OCI-LY1 (cell line): ENCODE measurements around the gene LSAMP.

Experiments
- H2AFZ ChIP-seq: fragments of 200-600 bp; sonication (generic), shearing (Covaris generic); 2 replicates; pipeline ENCODE4 v1.6.0; 2014; ENCODE audit warnings: antibody characterized with exemption, mild to moderate bottlenecking, low read length
- H3F3A ChIP-seq: fragments of 200-600 bp; sonication (generic), shearing (Covaris generic); 2 replicates; pipeline ENCODE4 v1.6.0; 2014; ENCODE audit warnings: mild to moderate bottlenecking, antibody characterized with exemption, low read length, moderate library complexity; ENCODE audit not compliant: insufficient read depth
- H3K27ac ChIP-seq: fragments of 200-600 bp; sonication (generic); 2 replicates; pipeline ENCODE4 v1.5.1; 2014; ENCODE audit warnings: low read length, mixed run types, mild to moderate bottlenecking, low read depth; ENCODE audit not compliant: poor library complexity, severe bottlenecking
- H3K27me3 ChIP-seq: fragments of 200-600 bp; sonication (generic); 2 replicates; pipeline ENCODE4 v1.6.0; 2014; ENCODE audit warnings: antibody characterized with exemption, mild to moderate bottlenecking, low read length, moderate library complexity; ENCODE audit not compliant: insufficient read depth
- H3K36me3 ChIP-seq: fragments of 200-600 bp; sonication (generic); 2 replicates; pipeline ENCODE4 v1.6.1; 2014; ENCODE audit warnings: mild to moderate bottlenecking, antibody characterized with exemption, low read length, moderate library complexity, mixed read lengths; ENCODE audit not compliant: insufficient read depth
- H3K4me1 ChIP-seq: fragments of 200-600 bp; sonication (generic); 2 replicates; pipeline ENCODE4 v1.5.1; 2014; ENCODE audit warnings: mild to moderate bottlenecking, low read length, moderate library complexity; ENCODE audit not compliant: insufficient read depth, severe bottlenecking
- H3K4me2 ChIP-seq: fragments of 200-600 bp; sonication (generic), shearing (Covaris generic); 2 replicates; pipeline ENCODE4 v1.6.1; 2014; ENCODE audit warnings: low read length
- H3K4me3 ChIP-seq: fragments of 200-600 bp; sonication (generic); 2 replicates; pipeline ENCODE4 v1.5.1; 2014; ENCODE audit warnings: low read length, low read depth, mild to moderate bottlenecking, mixed read lengths; ENCODE audit not compliant: poor library complexity, severe bottlenecking
- H3K79me2 ChIP-seq: fragments of 200-600 bp; shearing (Covaris generic); 2 replicates; pipeline ENCODE4 v1.6.1; 2016; ENCODE audit warnings: mixed run types, low read length, mixed read lengths; ENCODE audit not compliant: insufficient read depth
- H3K9ac ChIP-seq: fragments of 200-600 bp; sonication (generic), shearing (Covaris generic); 2 replicates; pipeline ENCODE4 v1.6.1; 2014; ENCODE audit warnings: mild to moderate bottlenecking, low read length, mixed read lengths
- H3K9me2 ChIP-seq: fragments of 200-600 bp; sonication (generic), shearing (Covaris generic); 2 replicates; pipeline ENCODE4 v1.6.1; 2014; ENCODE audit warnings: low read depth, mild to moderate bottlenecking, low read length, mixed read lengths
- H3K9me3 ChIP-seq: fragments of 200-600 bp; shearing (Covaris generic); 2 replicates; pipeline ENCODE4 v1.6.1; 2014; ENCODE audit warnings: low read length, mixed read lengths
- H4K20me1 ChIP-seq: fragments of 200-600 bp; sonication (generic), shearing (Covaris generic); 2 replicates; pipeline ENCODE4 v1.6.0; 2016; ENCODE audit warnings: mild to moderate bottlenecking, low read length; ENCODE audit not compliant: insufficient read depth
- CTCF ChIP-seq: fragments of 200-600 bp; sonication (generic), shearing (Covaris generic); IDR thresholded peaks from 2 replicates; pipeline ENCODE4 v1.5.1; 2017; ENCODE audit warnings: mild to moderate bottlenecking, antibody characterized with exemption, low read length, moderate library complexity, mixed read lengths
- EZH2 ChIP-seq: fragments of 200-600 bp; sonication (generic), shearing (Covaris generic); IDR thresholded peaks from 2 replicates; pipeline ENCODE4 v1.8.0; 2017; ENCODE audit warnings: borderline replicate concordance, mixed run types, mild to moderate bottlenecking, antibody characterized with exemption, low read length, moderate library complexity, mixed read lengths

The LSAMP gene

GRCh38 chr3:116045314-116045713 is 400.0 kb downstream of the LSAMP start:
- Histone ChIP-seq H4K20me1 (no peaks in the 10 kb centered on the region), H3K4me2 (no peak overlapping the region), H3K9ac (no peak overlapping the region), H3K79me2 (no peaks in the 10 kb centered on the region), H2AFZ (no peak overlapping the region), H3K36me3 (no peaks in the 10 kb centered on the region), H3K9me2 (no peaks in the 10 kb centered on the region), H3F3A (no peaks in the 10 kb centered on the region), H3K27ac (no peak overlapping the region), H3K9me3 (no peaks in the 10 kb centered on the region), H3K27me3 (no peaks in the 10 kb centered on the region), H3K4me3 (no peak overlapping the region), H3K4me1 (no peaks in the 10 kb centered on the region)
- no peak for TF ChIP-seq CTCF
- no peak for TF ChIP-seq EZH2

GRCh38 chr3:116040152-116040551 is 405.1 kb downstream of the LSAMP start:
- no peaks in the 10 kb centered on the region for H3K36me3 ChIP-seq
- no peaks in the 10 kb centered on the region for H3K4me1 ChIP-seq
- no peaks in the 10 kb centered on the region for H3K9me3 ChIP-seq
- no peak overlapping the region for H2AFZ ChIP-seq
- no peaks in the 10 kb centered on the region for H3K27me3 ChIP-seq
- H3K4me3 ChIP-seq, result no peak overlapping the region
- no peaks in the 10 kb centered on the region for H3F3A ChIP-seq
- H3K9me2 ChIP-seq, result no peaks in the 10 kb centered on the region
- no peak overlapping the region for H3K9ac ChIP-seq
- H3K27ac ChIP-seq, result no peak overlapping the region
- no peaks in the 10 kb centered on the region for H3K79me2 ChIP-seq
- TF ChIP-seq EZH2, result no peak
- TF ChIP-seq CTCF, result no peak
- no peaks in the 10 kb centered on the region for H4K20me1 ChIP-seq
- H3K4me2 ChIP-seq, result no peak overlapping the region

- H3K36me3 ChIP-seq, result no peaks in the 10 kb centered on the region
- H3K9me2 ChIP-seq, result no peaks in the 10 kb centered on the region
- H3K79me2 ChIP-seq, result no peaks in the 10 kb centered on the region
- no peaks in the 10 kb centered on the region for H3K9me3 ChIP-seq
- no peak overlapping the region for H3K4me2 ChIP-seq
- no peaks in the 10 kb centered on the region for H3K27me3 ChIP-seq
- no peak overlapping the region for H3K27ac ChIP-seq
- no peak for TF ChIP-seq CTCF
- no peak for TF ChIP-seq EZH2
- no peaks in the 10 kb centered on the region for H3F3A ChIP-seq
- H3K4me3 ChIP-seq, result no peak overlapping the region
- H3K9ac ChIP-seq, result no peak overlapping the region
- no peaks in the 10 kb centered on the region for H3K4me1 ChIP-seq
- H2AFZ ChIP-seq, result no peak overlapping the region
- H4K20me1 ChIP-seq, result no peaks in the 10 kb centered on the region
Observed at GRCh38 chr3:116039651-116039985, 405.7 kb downstream of the LSAMP start.
